ENCODE data around the gene CXXC5. TPM values are rescaled to one million over a fixed set of nuclear protein-coding genes. Genes with fewer than 3 reads are reported as not detected.

CXXC5 gene
- total and polyA plus RNA-seq, 9 of the 15 experiments (the other 6 are each of a cell fraction or from before 2014, with no cell fraction given) = 1.9 to 123 (median 45.8) TPM

- TF ChIP-seq SIX5 (IDR thresholded peaks at IDR 0.05; ENCODE audit: borderline replicate concordance in 1 of 2, insufficient read depth in 1 of 2, low read depth in 1 of 2, low read length in 2 of 2) (no peak), HNRNPH1 (optimal IDR thresholded peaks at IDR 0.05; ENCODE audit: low read depth, low read length) (no peak), IRF2 (CRISPR knock-in tag; IDR thresholded peaks at IDR 0.05) (no peak), NRF1 (conservative IDR thresholded peaks at IDR 0.05 in 1 of 2, IDR thresholded peaks at IDR 0.05 in 1 of 2) (peak; percentile 47 to 64), ZNF76 (CRISPR knock-in tag; IDR thresholded peaks at IDR 0.05; ENCODE audit: borderline replicate concordance) (no peak), TFAP4 (CRISPR knock-in tag; IDR thresholded peaks at IDR 0.05; ENCODE audit: borderline replicate concordance) (peak; percentile 44; the same call in 1 of the 2 replicates), CCNT2 (IDR thresholded peaks at IDR 0.05; ENCODE audit: borderline replicate concordance, extremely low read depth, insufficient read length, low read depth, low read length) (no peak), ZBTB43 (CRISPR knock-in tag; IDR thresholded peaks at IDR 0.05) (no peak), PTRF (tag; IDR thresholded peaks at IDR 0.05) (no peak), ERF (CRISPR knock-in tag; IDR thresholded peaks at IDR 0.05) (no peak), ZC3H11A (IDR thresholded peaks at IDR 0.05; ENCODE audit: low read depth, low read length) (no peak), ZNF347 (CRISPR knock-in tag; IDR thresholded peaks at IDR 0.05; ENCODE audit: low read depth) (no peak), CREBBP (IDR thresholded peaks at IDR 0.05; ENCODE audit: low read depth, low read length) (no peak), ATF7 (IDR thresholded peaks at IDR 0.05) (no peak), DIDO1 (tag; IDR thresholded peaks at IDR 0.05; ENCODE audit: low read depth) (no peak), CHAMP1 (IDR thresholded peaks at IDR 0.05) (no peak), CXXC5 (CRISPR knock-in tag; IDR thresholded peaks at IDR 0.05) (peak; percentile 14; the same call in 1 of the 2 replicates), PPARD (CRISPR knock-in tag; IDR thresholded peaks at IDR 0.05) (no peak), BCLAF1 (IDR thresholded peaks at IDR 0.05; ENCODE audit: borderline replicate concordance in 1 of 2, control insufficient read depth in 1 of 2, low read depth in 2 of 2, low read length in 1 of 2) (no peak)
These were observed 1.1 kb upstream of the CXXC5 start (continued) for GRCh38 chr5:139646912-139647505.

Data from K562 (cell line).